Stimulated activated CD8-positive, alpha-beta memory T cell treated with anti-CD3 and anti-CD28 coated beads, Interleukin-7, amount 100 ng/mL, for 4 hours (primary cell): Measurements from ENCODE around the gene VPS26C.
A peak's percentile ranks its signal among the peaks of the same experiment; 100 is the strongest.
"Not testable (repeated sequence)": the region's sequence is repeated elsewhere in the genome, so short reads cannot be mapped to it uniquely, and the experiment has no call there.

Experiments used
- DNase-seq, 2 donors: peaks; one replicate each; pipeline ENCODE4 v3.0.0-alpha.2; 2020; ENCODE audit warnings: low read depth in 2 of 2

Gene VPS26C

DNA sequence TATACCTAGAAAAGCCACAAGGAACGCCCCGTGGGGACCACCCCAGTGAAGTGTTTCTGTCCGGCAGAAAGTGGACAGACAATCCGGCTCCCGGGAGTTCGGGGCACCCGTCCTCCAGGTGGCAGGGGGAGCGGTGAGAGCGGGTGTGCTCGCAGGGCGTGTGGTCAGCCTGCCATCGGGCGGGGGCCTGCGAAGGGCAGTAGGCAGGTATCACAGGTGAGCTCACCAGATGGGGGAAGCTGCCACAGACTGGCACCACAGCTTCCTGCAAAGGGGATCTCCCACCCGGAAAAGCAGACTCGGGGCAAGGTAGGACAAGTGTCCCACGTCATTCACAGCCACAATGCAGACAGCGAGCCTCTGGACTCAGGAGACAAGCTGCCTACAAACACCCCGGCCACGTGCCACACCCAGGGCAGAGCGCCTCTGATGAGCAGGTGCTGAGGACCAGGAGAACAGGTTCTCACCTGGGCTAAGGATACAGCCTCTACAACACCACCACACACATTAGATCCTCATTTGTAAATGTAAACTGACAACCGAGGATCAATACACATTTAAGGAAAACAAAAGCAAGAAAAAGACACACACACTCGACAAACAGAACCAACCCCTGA, 36.4 kb downstream of the VPS26C start:
- no peak for DNase-seq

GRCh38 chr21:37228003-37228400, 39.1 kb downstream of the VPS26C start:
- DNase-seq, result no peak

DNA sequence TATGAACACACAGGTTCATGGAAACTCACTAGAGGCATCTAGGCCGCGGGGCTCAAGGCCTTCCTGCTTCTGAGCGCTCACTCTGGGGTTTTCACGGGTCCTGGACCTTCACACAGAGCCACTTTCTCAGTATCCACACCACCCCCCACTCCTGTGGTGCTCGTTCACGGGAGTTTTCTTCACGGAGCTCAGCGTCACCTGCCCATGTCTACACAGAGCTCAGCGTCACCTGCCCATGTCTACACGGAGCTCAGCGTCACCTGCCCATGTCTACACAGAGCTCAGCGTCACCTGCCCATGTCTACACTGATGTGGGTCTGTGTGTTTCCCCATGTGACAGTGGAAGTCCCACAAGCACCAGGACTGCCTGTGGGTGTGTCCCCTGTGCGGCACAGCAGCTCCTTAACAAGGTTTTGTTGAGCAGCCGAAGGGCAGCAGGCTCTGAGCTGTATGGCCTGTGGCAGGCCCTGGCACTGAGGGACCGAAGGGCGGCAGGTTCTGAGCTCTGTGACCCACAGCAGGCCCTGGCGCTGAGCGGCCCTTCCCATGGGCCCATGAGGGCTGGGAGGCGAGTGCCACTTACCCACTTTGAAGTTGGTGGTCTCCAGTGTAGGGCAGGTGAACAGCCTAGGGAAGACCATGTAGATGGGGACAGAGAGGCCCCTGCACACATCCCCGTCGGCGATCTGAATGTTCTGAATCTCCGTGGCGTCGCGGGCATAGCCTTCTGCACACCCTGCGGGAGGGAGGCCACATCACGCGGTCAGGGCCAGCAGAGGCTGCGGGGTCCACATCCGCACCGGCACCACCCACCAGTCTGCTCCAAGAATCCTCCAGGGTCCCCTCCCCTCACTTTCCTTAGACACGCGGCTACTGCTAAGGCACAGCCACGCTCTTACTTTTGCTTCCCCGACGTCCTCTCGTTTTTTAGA, 39.8 kb downstream of the VPS26C start:
- DNase-seq, result no peak

- no peak for DNase-seq
Observed at GRCh38 chr21:37226041-37226920, 40.9 kb downstream of the VPS26C start.

DNA sequence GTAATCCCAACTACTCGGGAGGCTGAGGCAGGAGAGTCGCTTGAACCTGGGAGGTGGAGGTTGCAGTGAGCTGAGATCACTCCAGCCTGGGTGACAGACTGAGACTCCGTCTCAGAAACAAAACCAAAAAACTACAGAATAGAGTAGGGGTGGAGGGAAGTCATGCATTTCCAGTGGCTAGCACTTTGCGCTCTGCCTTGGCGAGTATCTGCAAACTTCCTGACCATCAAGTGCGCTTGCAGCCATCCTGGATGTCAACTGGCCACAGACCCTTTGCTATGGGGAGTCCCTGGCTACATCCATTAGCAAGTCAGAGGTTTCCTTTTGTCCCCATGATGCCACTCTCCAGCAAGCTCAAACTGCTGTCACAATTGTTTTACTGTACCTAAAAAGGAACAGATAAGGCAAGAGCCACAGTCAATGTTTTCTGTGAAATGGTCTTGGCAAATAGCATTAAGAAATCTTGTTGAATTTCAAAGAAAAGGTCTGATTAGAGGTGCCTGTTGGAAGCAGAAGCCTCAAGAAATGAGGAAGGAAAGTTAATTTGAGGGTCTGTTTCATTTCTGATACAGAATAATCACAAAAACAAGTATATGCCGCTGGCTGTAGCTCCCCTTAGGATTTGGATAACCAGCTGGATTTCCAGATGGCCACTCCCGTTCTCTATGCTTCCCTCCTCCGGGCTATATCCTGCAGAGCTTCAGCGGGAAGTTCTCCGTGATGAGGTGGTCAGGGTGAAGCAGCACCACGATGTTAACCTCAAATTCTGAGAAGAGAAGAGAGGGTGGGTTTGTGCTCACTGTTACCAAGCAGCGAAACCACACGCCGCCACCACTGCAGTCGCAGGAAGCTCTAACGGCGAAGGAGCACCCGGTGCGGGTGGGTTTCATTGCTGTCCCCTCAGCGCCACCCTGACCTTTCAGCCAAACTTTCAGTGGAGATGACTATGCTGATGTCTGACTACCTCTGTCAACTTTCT, 42.0 kb downstream of the VPS26C start:
- peak in 1 of 2 donors; percentile 68 for DNase-seq

GRCh38 chr21:37223804-37224345, 43.3 kb downstream of the VPS26C start:
- no peak for DNase-seq

DNA sequence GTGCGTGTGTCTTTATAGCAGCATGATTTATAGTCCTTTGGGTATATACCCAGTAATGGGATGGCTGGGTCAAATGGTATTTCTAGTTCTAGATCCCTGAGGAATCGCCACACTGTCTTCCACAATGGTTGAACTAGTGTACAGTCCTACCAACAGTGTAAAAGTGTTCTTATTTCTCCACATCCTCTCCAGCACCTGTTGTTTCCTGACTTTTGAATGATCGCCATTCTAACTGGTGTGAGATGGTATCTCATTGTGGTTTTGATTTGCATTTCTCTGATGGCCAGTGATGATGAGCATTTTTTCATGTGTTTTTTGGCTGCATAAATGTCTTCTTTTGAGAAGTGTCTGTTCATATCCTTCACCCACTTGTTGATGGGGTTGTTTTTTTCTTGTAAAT, 44.9 kb downstream of the VPS26C start:
- not testable (repeated sequence) for DNase-seq

DNA sequence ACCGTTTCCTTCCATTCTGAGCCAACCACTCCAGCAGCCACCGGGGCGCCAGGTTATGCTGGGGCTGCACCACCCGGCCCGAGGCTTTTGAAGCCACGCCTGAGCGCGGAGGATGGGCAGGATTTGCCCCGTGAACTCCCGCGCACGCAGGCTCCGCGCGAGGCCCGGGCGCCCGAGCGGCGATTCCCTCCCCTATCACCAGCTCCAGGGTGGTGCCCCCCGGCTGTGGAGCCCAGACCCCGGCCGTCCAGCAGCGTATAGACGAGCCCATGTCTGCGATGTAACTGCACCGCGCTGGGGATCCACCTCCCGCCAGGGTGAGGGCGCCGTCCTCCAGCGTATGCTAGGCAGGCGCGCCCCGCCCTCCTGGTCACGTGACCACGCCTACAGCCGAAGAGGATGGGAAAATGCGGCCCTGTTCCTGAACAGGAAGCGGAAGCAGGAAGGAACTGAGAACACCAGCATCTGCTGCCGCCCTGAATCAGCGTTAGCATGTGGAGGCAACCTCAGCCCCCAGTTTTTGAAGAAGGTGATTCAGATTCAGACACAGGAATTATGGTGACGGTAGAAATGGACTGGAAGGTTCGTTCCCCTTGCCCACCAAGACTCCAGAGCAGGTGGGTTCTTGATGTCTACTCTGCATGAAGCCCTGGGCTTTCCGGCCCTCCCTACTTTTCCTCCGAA, 46.0 kb downstream of the VPS26C start:
- DNase-seq, result peak; percentile 95 to 96

- no peak for DNase-seq
Observed at GRCh38 chr21:37220433-37220980, 46.6 kb downstream of the VPS26C start.

DNA sequence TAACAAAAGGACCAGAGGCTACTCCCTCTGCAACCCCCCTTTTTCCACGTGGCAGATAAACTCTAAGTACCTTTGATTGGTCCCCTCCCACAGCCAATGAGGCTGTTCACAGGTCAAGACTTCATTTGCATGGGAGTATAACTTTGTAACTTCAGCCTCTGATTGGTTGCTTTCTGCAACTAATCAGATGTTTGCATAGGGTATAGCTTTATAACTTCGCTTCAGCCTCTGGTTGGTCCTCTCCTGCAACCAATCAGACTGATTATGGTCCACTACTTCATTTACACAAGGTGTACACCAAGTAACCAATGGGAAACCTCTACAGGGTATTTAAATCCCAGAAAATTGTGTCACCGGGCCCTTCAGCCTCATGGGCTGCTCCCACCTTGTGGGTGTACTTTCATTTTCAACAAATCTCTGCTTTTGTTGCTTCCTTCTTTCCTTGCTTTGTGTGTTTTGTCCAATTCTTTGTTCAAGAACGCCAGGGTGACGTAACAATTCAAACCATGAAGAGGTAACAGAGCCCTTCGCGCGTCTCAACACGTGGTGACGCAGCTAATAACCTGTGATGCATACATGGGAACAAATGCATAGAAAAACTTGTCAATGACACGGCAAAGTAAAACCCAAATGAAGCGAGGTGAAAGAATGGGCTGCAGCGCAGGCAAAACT, 47.2 kb downstream of the VPS26C start:
- peak in 1 of 2 donors; percentile 10 for DNase-seq

DNA sequence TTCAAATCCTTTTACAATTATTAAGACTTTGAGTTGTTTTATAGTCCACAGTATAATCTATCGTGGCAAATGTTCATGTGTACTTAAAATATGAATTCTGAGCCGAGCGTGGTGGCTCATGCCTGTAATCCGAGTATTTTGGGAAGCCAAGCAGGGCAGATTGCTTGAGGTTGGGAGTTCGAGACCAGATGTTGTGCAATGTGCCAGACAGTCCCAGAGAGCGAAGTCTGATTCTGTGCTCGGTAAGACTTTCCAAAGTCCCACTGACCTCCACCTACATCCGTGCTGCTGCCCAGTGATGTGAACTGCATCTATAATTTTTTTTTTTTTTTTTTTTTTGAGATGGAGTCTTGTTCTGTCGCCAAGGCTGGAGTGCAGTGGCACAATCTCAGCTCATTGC, 52.2 kb downstream of the VPS26C start:
- no peak for DNase-seq

DNA sequence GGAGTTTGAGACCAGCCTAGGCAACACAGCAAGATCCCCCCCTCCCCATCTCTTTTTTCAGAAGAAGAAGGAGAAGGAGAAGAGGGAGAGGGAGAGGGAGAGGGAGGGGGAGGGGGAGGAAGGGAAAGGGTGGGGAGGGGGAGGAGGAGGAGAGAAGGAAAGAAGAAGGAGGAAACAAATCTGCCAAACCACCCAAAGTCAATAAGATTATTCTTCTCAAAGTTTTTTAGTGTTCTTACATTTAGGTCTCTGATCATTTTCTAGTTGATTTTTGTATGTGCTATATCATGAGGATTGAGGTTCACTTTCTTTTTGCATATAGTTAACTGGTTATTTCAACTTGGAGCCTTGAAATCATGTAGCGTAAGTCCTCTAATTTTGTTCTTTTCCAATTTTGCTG, 56.3 kb downstream of the VPS26C start:
- DNase-seq, result no peak

- no peak for DNase-seq
Observed at GRCh38 chr21:37210130-37210529, 57.0 kb downstream of the VPS26C start.

GRCh38 chr21:37208741-37209225, 58.4 kb downstream of the VPS26C start:
- no peak for DNase-seq

DNA sequence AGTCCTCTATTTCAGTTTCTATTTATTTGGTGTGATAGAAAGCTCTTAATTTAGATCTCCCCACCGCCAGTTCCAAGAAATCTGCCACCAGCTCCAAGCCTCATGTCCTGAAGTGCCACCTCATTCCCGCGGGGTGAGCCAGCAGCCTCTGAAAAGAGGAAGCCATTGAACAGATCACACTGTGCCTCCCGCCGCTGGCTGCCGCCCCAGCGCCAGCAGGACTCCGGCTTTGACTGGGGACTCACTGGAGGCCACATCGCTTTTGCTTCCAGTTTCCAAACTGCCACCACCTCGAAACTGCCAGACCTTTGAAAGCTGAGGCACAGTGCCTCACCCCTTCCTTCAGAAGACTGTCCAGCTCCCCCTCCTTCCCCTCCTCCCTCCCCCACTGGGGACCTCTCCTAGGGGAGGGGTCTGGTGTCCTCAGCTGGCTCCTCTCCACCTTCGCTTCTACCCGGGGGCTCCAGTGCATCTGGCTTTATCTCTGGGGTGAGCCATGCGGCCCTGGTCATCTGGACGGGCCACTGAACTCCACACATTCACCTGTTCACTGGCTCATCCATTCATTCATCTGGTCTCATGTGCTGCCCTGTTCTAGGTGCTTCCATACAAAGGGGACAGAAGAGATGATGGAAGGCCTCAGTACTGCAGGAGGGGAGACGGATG, 58.9 kb downstream of the VPS26C start:
- DNase-seq, result peak in 1 of 2 donors; percentile 14

- no peak for DNase-seq
Observed at GRCh38 chr21:37207441-37208009, 59.6 kb downstream of the VPS26C start.

- no peak for DNase-seq
Observed at GRCh38 chr21:37206496-37206895, 60.6 kb downstream of the VPS26C start.

DNA sequence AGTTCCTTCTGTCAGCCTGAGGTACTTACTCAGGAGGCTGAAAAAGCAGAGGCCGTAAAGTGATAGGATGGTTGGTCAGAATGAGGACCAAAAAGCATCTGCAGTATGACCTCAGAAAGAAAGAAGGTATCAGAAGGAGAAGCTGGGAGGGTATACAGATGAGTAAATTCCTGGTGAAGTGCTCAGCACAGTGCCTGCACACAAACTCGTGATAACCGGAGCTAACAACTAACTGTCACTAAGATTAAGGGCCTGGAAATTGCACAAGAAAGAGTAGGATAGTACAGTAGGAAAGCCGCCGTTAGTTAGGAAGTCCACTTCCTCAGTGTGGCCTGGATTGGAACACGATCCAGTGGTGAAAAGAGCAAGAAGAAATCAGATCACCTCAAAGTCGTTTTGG, 62.6 kb downstream of the VPS26C start:
- no peak for DNase-seq
